Astrocyte of the spinal cord (primary cell): ENCODE data around the gene FAM8A1.

Source experiments
- DNase-seq: peaks from one replicate; pipeline ENCODE4 v3.0.0; 2011; ENCODE audit warnings: low read depth, low spot score
- H3K4me3 ChIP-seq: 2 replicates; pipeline ENCODE4 v1.5.1; 2011; ENCODE audit warnings: low read depth, mild to moderate bottlenecking, low read length, moderate library complexity
- in situ Hi-C: cut with HindIII; loops from 2 replicates; pipeline ENCODE4 v1.10.0; 2017; ENCODE audit warnings: low sequenced_read_pairs
- TF ChIP-seq, protein P1 (sequence below): IDR thresholded peaks from 2 replicates; pipeline ENCODE4 v1.5.1; 2012; ENCODE audit warnings: low read depth, mild to moderate bottlenecking, low read length, inconsistent platforms

FAM8A1 gene

DNA sequence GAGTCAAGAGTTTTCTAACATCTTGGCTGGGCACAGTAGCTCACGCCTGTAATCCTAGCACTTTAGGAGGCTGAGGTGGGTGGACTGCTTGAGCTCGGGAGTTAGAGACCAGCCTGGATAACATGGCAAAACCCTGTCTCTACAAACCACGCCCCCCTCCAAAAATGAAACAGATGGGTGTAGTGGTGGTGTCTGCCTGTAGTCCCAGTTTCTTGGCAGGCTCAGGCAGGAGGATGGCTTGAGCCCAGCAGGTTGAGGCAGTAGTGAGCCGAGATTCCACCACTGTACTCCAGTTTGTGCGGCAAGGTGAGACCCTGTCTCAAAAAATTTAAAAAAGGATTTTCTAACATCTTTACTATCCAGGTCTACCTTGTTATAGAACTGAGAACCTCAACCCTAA lies 22.0 kb downstream of the FAM8A1 start:
- no peak for DNase-seq
- no peak overlapping the region for H3K4me3 ChIP-seq
- in situ Hi-C loops, result no loop called here
- TF ChIP-seq, protein P1, sequence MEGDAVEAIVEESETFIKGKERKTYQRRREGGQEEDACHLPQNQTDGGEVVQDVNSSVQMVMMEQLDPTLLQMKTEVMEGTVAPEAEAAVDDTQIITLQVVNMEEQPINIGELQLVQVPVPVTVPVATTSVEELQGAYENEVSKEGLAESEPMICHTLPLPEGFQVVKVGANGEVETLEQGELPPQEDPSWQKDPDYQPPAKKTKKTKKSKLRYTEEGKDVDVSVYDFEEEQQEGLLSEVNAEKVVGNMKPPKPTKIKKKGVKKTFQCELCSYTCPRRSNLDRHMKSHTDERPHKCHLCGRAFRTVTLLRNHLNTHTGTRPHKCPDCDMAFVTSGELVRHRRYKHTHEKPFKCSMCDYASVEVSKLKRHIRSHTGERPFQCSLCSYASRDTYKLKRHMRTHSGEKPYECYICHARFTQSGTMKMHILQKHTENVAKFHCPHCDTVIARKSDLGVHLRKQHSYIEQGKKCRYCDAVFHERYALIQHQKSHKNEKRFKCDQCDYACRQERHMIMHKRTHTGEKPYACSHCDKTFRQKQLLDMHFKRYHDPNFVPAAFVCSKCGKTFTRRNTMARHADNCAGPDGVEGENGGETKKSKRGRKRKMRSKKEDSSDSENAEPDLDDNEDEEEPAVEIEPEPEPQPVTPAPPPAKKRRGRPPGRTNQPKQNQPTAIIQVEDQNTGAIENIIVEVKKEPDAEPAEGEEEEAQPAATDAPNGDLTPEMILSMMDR, result no peak

DNA sequence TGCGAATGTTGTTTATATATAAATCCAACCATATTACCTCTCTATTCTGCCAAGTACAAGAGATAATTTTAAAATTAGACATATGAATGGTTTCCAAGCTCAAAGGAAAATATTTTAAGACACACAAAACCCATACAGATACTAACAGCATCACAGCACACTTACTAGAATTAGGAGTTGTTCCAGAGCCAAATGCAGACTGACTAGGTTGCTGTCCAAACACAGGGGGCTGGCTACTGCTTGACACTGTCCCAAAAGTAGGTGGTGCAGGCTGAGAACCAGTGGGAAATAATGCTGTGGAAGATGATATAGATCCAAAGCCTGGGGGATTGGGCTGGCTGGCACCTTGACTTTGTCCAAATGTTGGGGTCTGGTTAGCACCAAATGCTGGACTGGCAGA lies 24.3 kb downstream of the FAM8A1 start:
- TF ChIP-seq, protein P1, result no peak
- no peak overlapping the region for H3K4me3 ChIP-seq
- in situ Hi-C loops, result no loop called here
- DNase-seq, result no peak

DNA sequence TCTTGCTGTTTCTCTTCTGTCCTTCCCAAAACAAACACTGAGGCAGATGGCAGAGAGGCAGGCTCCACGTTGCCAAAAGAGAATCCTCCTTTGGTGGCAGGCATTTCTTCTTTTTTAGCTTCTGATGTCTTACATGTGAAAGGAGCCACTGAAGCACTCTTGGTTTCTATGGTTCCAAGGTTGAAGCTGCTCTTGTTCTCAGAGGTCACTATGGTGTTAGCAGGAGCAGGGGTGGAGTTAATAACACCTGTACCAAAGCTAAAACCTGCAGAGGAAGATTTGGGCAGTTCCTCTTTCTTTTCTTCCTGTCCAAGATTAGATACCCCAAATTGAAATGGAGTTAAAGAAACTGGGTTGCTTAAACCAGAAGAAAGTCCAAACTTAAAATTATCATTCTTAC lies 28.8 kb downstream of the FAM8A1 start:
- TF ChIP-seq, protein P1, result no peak
- no peak for DNase-seq
- no peak overlapping the region for H3K4me3 ChIP-seq
- in situ Hi-C loops, result no loop called here

DNA sequence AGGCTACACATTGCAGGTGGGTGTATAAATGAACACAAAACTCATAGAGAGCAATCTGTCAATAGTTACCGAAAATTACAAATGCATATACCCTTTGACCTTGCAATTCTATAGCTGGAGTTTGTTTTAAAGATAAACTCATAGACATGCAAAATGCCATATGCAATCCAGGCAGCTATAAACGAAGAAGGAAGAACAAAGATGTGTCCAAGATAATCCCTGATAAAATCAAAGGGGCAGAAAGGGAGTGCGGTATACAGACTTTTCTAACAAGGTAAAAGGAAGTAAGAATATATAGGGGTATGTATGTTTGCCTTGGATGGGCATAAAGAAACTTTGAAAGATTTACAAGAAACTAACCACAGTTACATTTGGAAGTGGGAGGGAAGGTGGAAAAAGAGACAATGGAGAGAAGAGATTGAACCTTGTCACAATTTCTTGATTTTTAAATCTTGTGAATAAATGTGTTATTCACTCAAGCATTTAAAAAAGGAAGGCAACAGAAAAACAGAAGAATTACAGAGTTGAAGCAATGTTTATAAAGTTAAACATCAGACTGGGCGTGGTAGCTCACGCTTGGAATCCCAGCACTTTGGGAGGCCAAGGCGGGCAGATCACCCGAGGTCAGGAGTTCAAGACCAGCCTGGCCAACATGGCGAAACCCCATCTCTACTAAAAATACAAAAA lies 29.9 kb downstream of the FAM8A1 start:
- TF ChIP-seq, protein P1, result no peak
- DNase-seq, result no peak
- in situ Hi-C loops, result no loop called here
- no peak overlapping the region for H3K4me3 ChIP-seq

DNA sequence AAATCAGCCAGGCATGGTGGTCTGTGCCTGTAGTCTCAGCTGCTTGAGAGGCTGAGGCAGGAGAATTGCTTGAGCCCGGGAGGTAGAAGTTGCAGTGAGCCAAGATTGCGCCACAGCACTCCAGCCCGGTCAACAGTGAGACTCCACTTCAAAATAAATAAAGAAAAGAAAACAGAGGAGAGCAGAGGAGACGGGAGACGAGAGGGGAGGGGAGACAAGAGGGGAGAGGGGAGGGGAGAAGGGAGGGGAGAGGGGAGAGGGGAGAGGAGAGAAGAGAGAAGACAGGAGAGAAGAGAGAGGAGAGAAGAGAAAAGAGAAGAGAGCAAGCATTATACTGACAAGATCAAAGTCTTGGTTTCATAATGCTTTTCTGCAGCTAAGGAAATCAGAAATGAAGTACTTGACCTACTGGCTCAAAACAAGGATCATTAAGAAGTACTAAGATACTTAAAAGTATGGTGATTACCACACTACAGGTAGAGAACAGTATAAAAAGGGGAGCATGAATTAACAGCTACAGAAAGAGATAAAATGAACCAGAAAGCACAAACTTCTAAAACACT lies 30.5 kb downstream of the FAM8A1 start:
- in situ Hi-C loops, result no loop called here
- TF ChIP-seq, protein P1, result no peak
- H3K4me3 ChIP-seq, result no peak overlapping the region
- no peak for DNase-seq

DNA sequence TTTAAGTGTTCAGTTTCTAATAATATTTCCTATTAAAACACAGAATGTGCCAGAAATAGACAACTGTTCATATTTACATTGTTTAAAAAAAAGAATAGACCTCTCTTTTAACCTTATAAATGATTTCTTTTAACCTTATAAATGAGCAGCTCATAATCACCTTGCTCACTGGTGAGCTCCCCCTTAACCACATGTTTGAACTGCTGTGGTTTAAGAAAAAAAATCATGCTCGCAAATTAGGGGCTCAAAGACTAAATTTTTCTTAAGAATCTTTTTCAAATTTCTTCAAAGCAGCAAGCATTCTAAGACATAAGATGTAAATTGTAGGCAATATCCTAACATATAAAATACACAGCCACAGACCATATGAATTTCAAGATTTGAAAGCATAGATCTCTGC lies 32.8 kb downstream of the FAM8A1 start:
- DNase-seq, result no peak
- in situ Hi-C loops, result no loop called here
- TF ChIP-seq, protein P1, result no peak
- no peak overlapping the region for H3K4me3 ChIP-seq
